ENCODE results near the gene PHKG2. TPM values are rescaled to one million over a fixed set of nuclear protein-coding genes. Genes with fewer than 3 reads are reported as not detected.

Gene PHKG2
- polyA plus RNA-seq, 1 donor from 2014 or later = 41.5 TPM

DNA sequence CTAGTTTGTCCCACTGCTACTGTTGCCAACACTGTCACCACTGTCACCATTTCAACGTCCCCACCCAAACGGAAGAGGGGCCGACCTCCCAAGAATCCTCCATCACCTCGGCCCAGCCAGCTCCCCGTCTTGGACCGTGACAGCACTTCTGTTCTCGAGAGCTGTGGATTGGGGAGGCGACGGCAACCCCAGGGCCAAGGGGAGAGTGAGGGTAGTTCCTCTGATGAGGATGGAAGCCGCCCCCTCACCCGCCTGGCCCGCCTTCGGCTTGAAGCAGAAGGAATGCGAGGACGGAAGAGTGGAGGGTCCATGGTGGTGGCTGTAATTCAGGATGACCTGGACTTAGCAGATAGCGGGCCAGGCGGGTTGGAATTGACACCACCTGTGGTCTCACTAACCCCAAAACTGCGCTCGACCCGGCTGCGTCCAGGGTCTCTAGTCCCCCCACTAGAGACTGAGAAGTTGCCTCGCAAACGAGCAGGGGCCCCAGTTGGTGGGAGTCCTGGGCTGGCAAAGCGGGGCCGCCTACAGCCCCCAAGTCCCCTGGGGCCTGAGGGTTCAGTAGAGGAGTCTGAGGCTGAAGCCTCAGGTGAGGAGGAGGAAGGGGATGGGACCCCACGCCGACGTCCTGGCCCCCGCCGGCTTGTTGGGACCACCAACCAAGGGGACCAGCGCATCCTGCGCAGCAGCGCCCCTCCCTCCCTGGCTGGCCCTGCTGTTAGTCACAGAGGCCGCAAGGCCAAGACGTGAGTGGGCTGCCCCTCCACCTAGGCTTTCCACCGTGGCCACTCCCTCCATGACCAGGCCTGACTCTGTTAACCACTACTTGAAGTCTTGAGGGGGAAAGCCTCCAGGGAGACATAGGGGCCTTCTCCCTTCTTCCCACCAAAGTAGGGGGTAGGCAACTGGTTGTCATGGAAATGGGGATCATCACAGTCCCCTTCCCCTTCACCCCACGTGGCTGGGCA lies 9.0 kb upstream of the PHKG2 start:
- peaks cover 5% of the 10 kb centered on the region for H3K36me3 ChIP-seq (ENCODE audit: insufficient read depth, low read length)
- H3K9ac ChIP-seq (ENCODE audit: low read length) = no peak overlapping the region
- TF ChIP-seq RAD21 (conservative IDR thresholded peaks at IDR 0.05) = no peak
- TF ChIP-seq EZH2 (IDR thresholded peaks at IDR 0.05; ENCODE audit: borderline replicate concordance, insufficient read depth, low read length, poor library complexity, severe bottlenecking) = no peak
- TF ChIP-seq TAF1 (IDR thresholded peaks at IDR 0.05; ENCODE audit: low read depth) = no peak
- TF ChIP-seq SMC3 (conservative IDR thresholded peaks at IDR 0.05; ENCODE audit: poor library complexity) = no peak
- TF ChIP-seq EP300 (conservative IDR thresholded peaks at IDR 0.05; ENCODE audit: poor library complexity, severe bottlenecking) = no peak
- TF ChIP-seq, protein P1, sequence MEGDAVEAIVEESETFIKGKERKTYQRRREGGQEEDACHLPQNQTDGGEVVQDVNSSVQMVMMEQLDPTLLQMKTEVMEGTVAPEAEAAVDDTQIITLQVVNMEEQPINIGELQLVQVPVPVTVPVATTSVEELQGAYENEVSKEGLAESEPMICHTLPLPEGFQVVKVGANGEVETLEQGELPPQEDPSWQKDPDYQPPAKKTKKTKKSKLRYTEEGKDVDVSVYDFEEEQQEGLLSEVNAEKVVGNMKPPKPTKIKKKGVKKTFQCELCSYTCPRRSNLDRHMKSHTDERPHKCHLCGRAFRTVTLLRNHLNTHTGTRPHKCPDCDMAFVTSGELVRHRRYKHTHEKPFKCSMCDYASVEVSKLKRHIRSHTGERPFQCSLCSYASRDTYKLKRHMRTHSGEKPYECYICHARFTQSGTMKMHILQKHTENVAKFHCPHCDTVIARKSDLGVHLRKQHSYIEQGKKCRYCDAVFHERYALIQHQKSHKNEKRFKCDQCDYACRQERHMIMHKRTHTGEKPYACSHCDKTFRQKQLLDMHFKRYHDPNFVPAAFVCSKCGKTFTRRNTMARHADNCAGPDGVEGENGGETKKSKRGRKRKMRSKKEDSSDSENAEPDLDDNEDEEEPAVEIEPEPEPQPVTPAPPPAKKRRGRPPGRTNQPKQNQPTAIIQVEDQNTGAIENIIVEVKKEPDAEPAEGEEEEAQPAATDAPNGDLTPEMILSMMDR (IDR thresholded peaks at IDR 0.05; ENCODE audit: poor library complexity, severe bottlenecking) = no peak
- TF ChIP-seq POLR2AphosphoS5 (IDR thresholded peaks at IDR 0.05) = no peak
- no peak for TF ChIP-seq MXI1 (conservative IDR thresholded peaks at IDR 0.05; ENCODE audit: poor library complexity, severe bottlenecking)
- TF ChIP-seq, protein P2, sequence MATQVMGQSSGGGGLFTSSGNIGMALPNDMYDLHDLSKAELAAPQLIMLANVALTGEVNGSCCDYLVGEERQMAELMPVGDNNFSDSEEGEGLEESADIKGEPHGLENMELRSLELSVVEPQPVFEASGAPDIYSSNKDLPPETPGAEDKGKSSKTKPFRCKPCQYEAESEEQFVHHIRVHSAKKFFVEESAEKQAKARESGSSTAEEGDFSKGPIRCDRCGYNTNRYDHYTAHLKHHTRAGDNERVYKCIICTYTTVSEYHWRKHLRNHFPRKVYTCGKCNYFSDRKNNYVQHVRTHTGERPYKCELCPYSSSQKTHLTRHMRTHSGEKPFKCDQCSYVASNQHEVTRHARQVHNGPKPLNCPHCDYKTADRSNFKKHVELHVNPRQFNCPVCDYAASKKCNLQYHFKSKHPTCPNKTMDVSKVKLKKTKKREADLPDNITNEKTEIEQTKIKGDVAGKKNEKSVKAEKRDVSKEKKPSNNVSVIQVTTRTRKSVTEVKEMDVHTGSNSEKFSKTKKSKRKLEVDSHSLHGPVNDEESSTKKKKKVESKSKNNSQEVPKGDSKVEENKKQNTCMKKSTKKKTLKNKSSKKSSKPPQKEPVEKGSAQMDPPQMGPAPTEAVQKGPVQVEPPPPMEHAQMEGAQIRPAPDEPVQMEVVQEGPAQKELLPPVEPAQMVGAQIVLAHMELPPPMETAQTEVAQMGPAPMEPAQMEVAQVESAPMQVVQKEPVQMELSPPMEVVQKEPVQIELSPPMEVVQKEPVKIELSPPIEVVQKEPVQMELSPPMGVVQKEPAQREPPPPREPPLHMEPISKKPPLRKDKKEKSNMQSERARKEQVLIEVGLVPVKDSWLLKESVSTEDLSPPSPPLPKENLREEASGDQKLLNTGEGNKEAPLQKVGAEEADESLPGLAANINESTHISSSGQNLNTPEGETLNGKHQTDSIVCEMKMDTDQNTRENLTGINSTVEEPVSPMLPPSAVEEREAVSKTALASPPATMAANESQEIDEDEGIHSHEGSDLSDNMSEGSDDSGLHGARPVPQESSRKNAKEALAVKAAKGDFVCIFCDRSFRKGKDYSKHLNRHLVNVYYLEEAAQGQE (IDR thresholded peaks at IDR 0.05; ENCODE audit: borderline replicate concordance) = no peak
- no peak overlapping the region for H2AFZ ChIP-seq (ENCODE audit: low read depth, low read length)
- no peak overlapping the region for H3K4me2 ChIP-seq (ENCODE audit: low read length)
- no peaks in the 10 kb centered on the region for H3K9me2 ChIP-seq (ENCODE audit: insufficient read depth, low read length)
- no peak overlapping the region for H3K4me3 ChIP-seq (ENCODE audit: low read length)
- H3K27me3 ChIP-seq (ENCODE audit: insufficient read depth, low read depth, low read length) = no peaks in the 10 kb centered on the region
- no peak overlapping the region for H3K27ac ChIP-seq (ENCODE audit: low read length)
- no peaks in the 10 kb centered on the region for H4K20me1 ChIP-seq (ENCODE audit: insufficient read depth)
- H3K9me3 ChIP-seq (ENCODE audit: low read length) = no peaks in the 10 kb centered on the region
- H3F3A ChIP-seq (ENCODE audit: insufficient read depth, low read length, poor library complexity, severe bottlenecking) = no peaks in the 10 kb centered on the region
- no peaks in the 10 kb centered on the region for H3K79me2 ChIP-seq (replicated peaks; ENCODE audit: insufficient read depth, low read length)

DNA sequence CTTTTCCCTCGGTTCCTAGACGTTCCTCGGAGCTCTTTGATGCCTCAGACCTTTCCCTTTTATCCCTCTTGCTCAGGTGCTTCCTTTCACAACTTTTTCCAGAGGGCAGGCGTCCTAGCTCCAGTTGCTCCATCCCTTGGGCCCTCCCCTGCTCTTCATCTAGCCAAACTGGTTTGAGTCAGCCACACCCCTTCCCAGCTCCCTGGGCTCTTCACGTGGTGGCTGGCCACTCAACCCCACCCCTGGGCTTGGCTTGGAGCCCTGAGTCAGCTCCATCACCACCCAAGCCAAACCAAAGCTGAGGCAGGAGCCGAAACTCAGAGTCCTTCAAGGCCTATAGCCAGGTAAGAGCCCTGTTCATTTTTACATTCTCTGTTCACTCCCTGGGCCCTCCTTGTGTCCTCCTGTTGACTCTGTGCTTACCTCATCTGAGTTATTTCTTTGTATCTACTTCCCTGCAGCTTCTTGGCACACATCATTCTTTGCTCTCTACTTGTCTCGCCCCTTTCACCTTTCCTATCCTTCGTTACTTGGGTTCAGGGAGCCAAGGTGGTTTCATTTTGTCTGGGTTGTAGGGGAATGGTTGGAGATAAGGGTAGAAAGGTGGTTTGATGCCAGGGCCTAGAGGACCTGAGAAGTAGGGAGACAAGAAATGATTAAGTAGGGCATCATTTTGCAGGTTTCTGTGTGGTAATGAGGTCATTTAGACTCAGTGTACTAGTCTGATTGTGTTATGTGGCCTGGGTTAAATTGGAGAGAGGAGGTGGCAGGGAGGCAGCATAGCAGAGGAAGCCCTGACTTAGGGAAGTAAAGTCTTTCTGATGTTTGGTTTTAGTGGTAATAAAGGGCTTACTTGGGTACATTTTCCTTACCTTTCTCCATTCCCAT lies 7.6 kb upstream of the PHKG2 start:
- Histone ChIP-seq H3K9me2 (ENCODE audit: insufficient read depth, low read length) (no peaks in the 10 kb centered on the region), H3F3A (ENCODE audit: insufficient read depth, low read length, poor library complexity, severe bottlenecking) (no peaks in the 10 kb centered on the region), H3K9me3 (ENCODE audit: low read length) (no peaks in the 10 kb centered on the region), H4K20me1 (ENCODE audit: insufficient read depth) (no peaks in the 10 kb centered on the region), H3K4me3 (ENCODE audit: low read length) (no peak overlapping the region), H2AFZ (ENCODE audit: low read depth, low read length) (no peak overlapping the region), H3K27me3 (ENCODE audit: insufficient read depth, low read depth, low read length) (no peaks in the 10 kb centered on the region), H3K79me2 (replicated peaks; ENCODE audit: insufficient read depth, low read length) (no peaks in the 10 kb centered on the region), H3K4me2 (ENCODE audit: low read length) (no peak overlapping the region), H3K27ac (ENCODE audit: low read length) (no peak overlapping the region), H3K9ac (ENCODE audit: low read length) (no peak overlapping the region), H3K36me3 (ENCODE audit: insufficient read depth, low read length) (no peaks in the 10 kb centered on the region)
- TF ChIP-seq RAD21 (conservative IDR thresholded peaks at IDR 0.05) (no peak), EZH2 (IDR thresholded peaks at IDR 0.05; ENCODE audit: borderline replicate concordance, insufficient read depth, low read length, poor library complexity, severe bottlenecking) (no peak), POLR2AphosphoS5 (IDR thresholded peaks at IDR 0.05) (no peak), TAF1 (IDR thresholded peaks at IDR 0.05; ENCODE audit: low read depth) (no peak), MXI1 (conservative IDR thresholded peaks at IDR 0.05; ENCODE audit: poor library complexity, severe bottlenecking) (no peak), EP300 (conservative IDR thresholded peaks at IDR 0.05; ENCODE audit: poor library complexity, severe bottlenecking) (no peak), SMC3 (conservative IDR thresholded peaks at IDR 0.05; ENCODE audit: poor library complexity) (no peak)
- TF ChIP-seq, protein P1 (IDR thresholded peaks at IDR 0.05; ENCODE audit: poor library complexity, severe bottlenecking) = no peak
- TF ChIP-seq, protein P2 (IDR thresholded peaks at IDR 0.05; ENCODE audit: borderline replicate concordance) = no peak

Data from neural cell (in vitro differentiated cells).